GM18907 (cell line): ENCODE data around the gene CACNB1.

Experiments
- ATAC-seq: cut with Tn5 transposase; IDR thresholded peaks from one replicate; pipeline ENCODE4 v1.9.1; 2021; ENCODE audit warnings: mild to moderate bottlenecking, moderate library complexity; ENCODE audit not compliant: unreplicated experiment

Gene CACNB1

GRCh38 chr17:39197380-39198185, at the start of gene CACNB1:
TSS of gene CACNB1 (minus strand) at chr17:39197669. CDS start at chr17:39197495, 174 bp downstream.
- ATAC-seq, result no peak

- no peak for ATAC-seq
These were observed 48.8 kb upstream of the CACNB1 start for GRCh38 chr17:39246274-39246673.

GRCh38 chr17:39244600-39245570, 47.4 kb upstream of the CACNB1 start:
- ATAC-seq, result peak; percentile 51

- no peak for ATAC-seq
These were observed 46.6 kb upstream of the CACNB1 start for GRCh38 chr17:39244016-39244599.

GRCh38 chr17:39243155-39243554, 45.7 kb upstream of the CACNB1 start:
- no peak for ATAC-seq

GRCh38 chr17:39240631-39241030, 43.2 kb upstream of the CACNB1 start:
- no peak for ATAC-seq

GRCh38 chr17:39239640-39240314, 42.3 kb upstream of the CACNB1 start:
- ATAC-seq, result no peak

GRCh38 chr17:39238311-39238972, 41.0 kb upstream of the CACNB1 start:
- no peak for ATAC-seq

GRCh38 chr17:39237586-39237985, 40.1 kb upstream of the CACNB1 start:
- no peak for ATAC-seq

- no peak for ATAC-seq
These were observed 39.5 kb upstream of the CACNB1 start for GRCh38 chr17:39236981-39237441.

- no peak for ATAC-seq
These were observed 39.0 kb upstream of the CACNB1 start for GRCh38 chr17:39236450-39236927.

GRCh38 chr17:39235555-39236449, 38.3 kb upstream of the CACNB1 start:
- ATAC-seq, result no peak

- no peak for ATAC-seq
These were observed 34.4 kb upstream of the CACNB1 start for GRCh38 chr17:39231591-39232551.

GRCh38 chr17:39231091-39231561, 33.7 kb upstream of the CACNB1 start:
- no peak for ATAC-seq

GRCh38 chr17:39230361-39230760, 32.9 kb upstream of the CACNB1 start:
- ATAC-seq, result no peak

GRCh38 chr17:39229274-39229913, 31.9 kb upstream of the CACNB1 start:
- ATAC-seq, result no peak

GRCh38 chr17:39227364-39227919, 30.0 kb upstream of the CACNB1 start:
- ATAC-seq, result no peak
